Measurements from ENCODE around the gene OR6S1. TPM values are rescaled to one million over a fixed set of nuclear protein-coding genes. Genes with fewer than 3 reads are reported as not detected.
A peak's percentile ranks its signal among the peaks of the same experiment; 100 is the strongest.

The OR6S1 gene
- polyA plus RNA-seq, 1 donor (not counting 4 experiments of a cell fraction or from before 2014, with no cell fraction given) = not detected

GRCh38 chr14:20613094-20614037, 28.1 kb downstream of the OR6S1 start:
- no peaks in the 10 kb centered on the region for H3K9me3 ChIP-seq (ENCODE audit: control insufficient read depth, low read depth, low read length)
- FAIRE-seq = peak; percentile 20
- no peaks in the 10 kb centered on the region for H3K27me3 ChIP-seq (ENCODE audit: control insufficient read depth, extremely low read depth, insufficient read depth, low read length)
- TF ChIP-seq EZH2 (IDR thresholded peaks at IDR 0.05; ENCODE audit: low read length) (no peak), CTCF (optimal IDR thresholded peaks at IDR 0.05 in 1 of 3, IDR thresholded peaks at IDR 0.05 in 1 of 3, conservative IDR thresholded peaks at IDR 0.05 in 1 of 3; ENCODE audit: extremely low read depth in 1 of 3, insufficient read depth in 2 of 3, low read length in 3 of 3) (peak; percentile 50 to 76 (median 69))
- peaks cover 3% of the 10 kb centered on the region for H3K9me1 ChIP-seq (ENCODE audit: control insufficient read depth, extremely low read depth, insufficient read depth, low read length)
- peak overlapping the region; percentile 87 for H3K4me2 ChIP-seq (ENCODE audit: control insufficient read depth, extremely low read depth, insufficient read depth, low read depth, low read length)
- H3K79me2 ChIP-seq (ENCODE audit: control insufficient read depth, insufficient read depth, low read length) = no peaks in the 10 kb centered on the region
- H4K20me1 ChIP-seq (ENCODE audit: control insufficient read depth, extremely low read depth, insufficient read depth, low read length) = no peaks in the 10 kb centered on the region
- peaks cover 9% of the 10 kb centered on the region for H3K4me1 ChIP-seq (ENCODE audit: control insufficient read depth, extremely low read depth, insufficient read depth, low read length)
- peak overlapping the region; percentile 26 to 80 (median 71) for H3K4me3 ChIP-seq (ENCODE audit: control insufficient read depth in 2 of 3, extremely low read depth in 1 of 3, insufficient read depth in 2 of 3, low read depth in 1 of 3, low read length in 3 of 3)
- no peaks in the 10 kb centered on the region for H3K36me3 ChIP-seq (ENCODE audit: control insufficient read depth in 2 of 2, extremely low read depth in 1 of 2, insufficient read depth in 2 of 2, low read length in 2 of 2)
- peak; percentile 99 for DNase-seq (ENCODE audit: low read depth, low spot score)
- peak overlapping the region; percentile 65 for H3K9ac ChIP-seq (ENCODE audit: control insufficient read depth, extremely low read depth, insufficient read depth, low read length)
- dilution Hi-C loops (cut with MboI; ENCODE audit: extremely low pct_ligation_motif_present, low sequenced_read_pairs) = no loop called here
- H3K27ac ChIP-seq (ENCODE audit: control insufficient read depth, insufficient read depth, low read length) = peak overlapping the region; percentile 10
- peak overlapping the region; percentile 97 for H2AFZ ChIP-seq (ENCODE audit: control insufficient read depth, low read length)

GRCh38 chr14:20612403-20612802, 29.1 kb downstream of the OR6S1 start:
- DNase-seq (ENCODE audit: low read depth, low spot score) (no peak), FAIRE-seq (no peak)
- Histone ChIP-seq H3K27me3 (ENCODE audit: control insufficient read depth, extremely low read depth, insufficient read depth, low read length) (no peaks in the 10 kb centered on the region), H4K20me1 (ENCODE audit: control insufficient read depth, extremely low read depth, insufficient read depth, low read length) (no peaks in the 10 kb centered on the region), H3K9ac (ENCODE audit: control insufficient read depth, extremely low read depth, insufficient read depth, low read length) (no peak overlapping the region), H3K9me1 (ENCODE audit: control insufficient read depth, extremely low read depth, insufficient read depth, low read length) (peaks cover 3% of the 10 kb centered on the region), H3K4me1 (ENCODE audit: control insufficient read depth, extremely low read depth, insufficient read depth, low read length) (peaks cover 9% of the 10 kb centered on the region), H3K4me3 (ENCODE audit: control insufficient read depth in 2 of 3, extremely low read depth in 1 of 3, insufficient read depth in 2 of 3, low read depth in 1 of 3, low read length in 3 of 3) (no peak overlapping the region), H3K27ac (ENCODE audit: control insufficient read depth, insufficient read depth, low read length) (no peak overlapping the region), H3K36me3 (ENCODE audit: control insufficient read depth in 2 of 2, extremely low read depth in 1 of 2, insufficient read depth in 2 of 2, low read length in 2 of 2) (no peaks in the 10 kb centered on the region), H2AFZ (ENCODE audit: control insufficient read depth, low read length) (no peak overlapping the region), H3K9me3 (ENCODE audit: control insufficient read depth, low read depth, low read length) (no peaks in the 10 kb centered on the region), H3K79me2 (ENCODE audit: control insufficient read depth, insufficient read depth, low read length) (no peaks in the 10 kb centered on the region), H3K4me2 (ENCODE audit: control insufficient read depth, extremely low read depth, insufficient read depth, low read depth, low read length) (peak overlapping the region; percentile 22)
- TF ChIP-seq CTCF (optimal IDR thresholded peaks at IDR 0.05 in 1 of 3, IDR thresholded peaks at IDR 0.05 in 1 of 3, conservative IDR thresholded peaks at IDR 0.05 in 1 of 3; ENCODE audit: extremely low read depth in 1 of 3, insufficient read depth in 2 of 3, low read length in 3 of 3) = no peak
- TF ChIP-seq EZH2 (IDR thresholded peaks at IDR 0.05; ENCODE audit: low read length) = no peak
- dilution Hi-C loops (cut with MboI; ENCODE audit: extremely low pct_ligation_motif_present, low sequenced_read_pairs) = no loop called here

All from keratinocyte (primary cell).